CD4-positive, alpha-beta T cell treated with Interleukin-4 for 4 hours (primary cell): ENCODE measurements around the gene INPP4A.
A peak's percentile ranks its signal among the peaks of the same experiment; 100 is the strongest.

Source experiments
- DNase-seq: peaks from one replicate; pipeline ENCODE4 v3.0.0-alpha.2; 2020

The INPP4A gene

DNA sequence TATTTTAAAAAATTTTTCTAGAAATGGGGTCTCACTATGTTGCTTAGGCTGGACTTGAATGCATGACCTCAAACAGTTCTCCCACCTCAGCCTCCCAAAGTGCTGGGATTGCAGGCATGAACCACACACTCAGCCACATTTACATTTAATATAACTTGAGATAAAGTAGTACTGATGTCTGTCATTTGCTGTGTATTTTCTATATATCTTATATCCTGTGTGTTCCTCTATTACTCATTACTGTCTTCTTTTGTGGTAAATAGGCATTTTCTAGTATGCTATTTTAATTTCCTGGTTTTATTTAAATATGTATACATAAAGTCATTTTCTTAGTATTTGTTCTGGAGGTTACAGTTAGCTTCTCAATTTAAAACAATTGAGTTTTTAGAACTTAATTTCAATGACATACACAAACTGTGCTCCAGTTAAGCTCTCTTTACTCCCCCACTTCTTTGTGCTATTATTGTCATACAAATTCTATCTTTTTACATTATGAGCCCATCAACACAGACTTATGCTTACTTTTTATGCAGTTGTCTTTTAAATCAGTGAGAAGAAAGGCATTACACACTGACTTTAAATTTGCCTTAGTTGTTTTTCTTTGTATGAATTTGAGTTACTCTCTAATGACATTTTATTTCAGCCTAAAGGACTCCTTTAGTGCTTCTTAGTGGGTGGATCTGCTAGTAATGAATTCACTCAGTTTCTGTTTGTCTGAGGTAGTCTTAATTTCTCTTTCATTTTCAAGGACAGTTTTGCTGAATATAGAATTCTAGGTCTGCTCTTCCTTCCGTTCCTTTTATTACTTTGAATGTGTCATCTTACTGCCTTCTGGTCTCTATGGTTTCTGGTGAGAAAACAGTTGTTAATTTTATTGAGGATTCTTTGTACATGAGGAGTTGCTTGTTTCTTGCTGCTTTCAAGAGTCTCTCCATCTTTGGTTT lies 6.2 kb upstream of the INPP4A start:
- DNase-seq: peak; percentile 62

- no peak for DNase-seq
Measured at GRCh38 chr2:98441706-98442450, 2.8 kb upstream of the INPP4A start.

GRCh38 chr2:98442488-98442887 lies 2.2 kb upstream of the INPP4A start:
- DNase-seq: no peak

DNA sequence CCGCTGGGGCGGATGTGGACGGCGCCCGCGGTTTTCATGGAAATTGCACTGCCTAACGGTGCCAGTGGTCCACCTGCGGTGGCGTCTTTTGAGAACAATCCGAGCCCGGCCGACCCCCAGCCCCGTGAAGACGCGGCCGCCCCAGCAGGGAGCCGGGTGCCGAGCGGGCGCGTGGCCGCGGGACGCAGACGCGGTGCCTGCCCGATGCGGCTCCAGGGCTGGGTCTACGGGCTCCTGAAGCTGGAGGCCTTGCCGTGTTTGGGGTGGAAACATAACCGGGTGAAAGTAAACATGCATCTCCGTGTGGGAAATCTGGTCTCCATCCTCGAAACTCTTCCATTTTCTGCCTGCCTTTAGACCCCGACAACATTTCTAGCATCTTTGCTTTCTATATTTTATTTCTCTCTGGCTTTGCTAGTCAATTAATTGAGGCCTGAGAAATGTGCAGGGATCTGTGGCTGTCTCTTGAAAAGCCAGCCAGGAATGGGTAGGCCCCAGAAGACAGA lies 572 bp downstream of the INPP4A start:
- no peak for DNase-seq

- DNase-seq: peak; percentile 51
Measured at GRCh38 chr2:98445683-98446581, 1.3 kb downstream of the INPP4A start.

- DNase-seq: no peak
Measured at GRCh38 chr2:98446850-98447249, 2.2 kb downstream of the INPP4A start.

DNA sequence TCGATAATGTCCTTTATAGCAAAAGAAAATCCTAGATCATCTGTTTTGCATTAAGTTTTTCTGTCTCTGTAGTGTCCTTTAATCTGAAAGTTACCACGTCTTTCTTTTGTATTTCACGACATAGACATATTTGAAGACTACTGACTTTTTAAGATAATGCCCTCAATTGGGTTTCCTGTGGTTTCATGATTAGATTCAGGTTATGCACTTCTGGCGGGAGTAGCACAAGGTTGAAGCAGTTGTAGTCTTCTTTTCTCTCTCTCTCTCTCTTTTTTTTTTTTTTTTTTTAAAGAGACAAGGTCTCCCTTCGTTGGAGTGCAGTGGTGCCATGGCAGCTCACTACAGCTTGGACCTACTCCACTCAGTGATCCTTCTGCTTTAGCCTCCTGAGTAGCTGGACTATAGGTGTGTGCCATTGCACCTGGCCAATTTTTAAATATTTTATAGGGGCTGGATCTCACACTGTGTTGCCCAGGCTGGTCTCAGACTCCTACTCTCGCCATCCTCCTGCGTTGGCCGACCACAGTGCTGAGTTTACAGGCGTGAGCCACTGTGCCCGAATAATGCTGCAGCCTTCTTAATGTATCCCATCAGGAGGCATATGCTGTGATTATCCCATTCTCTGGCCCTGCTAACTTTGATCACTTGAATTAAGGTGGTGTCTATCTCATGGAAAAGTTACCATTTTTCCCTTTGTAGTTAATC lies 3.9 kb downstream of the INPP4A start:
- DNase-seq: peak; percentile 86

DNA sequence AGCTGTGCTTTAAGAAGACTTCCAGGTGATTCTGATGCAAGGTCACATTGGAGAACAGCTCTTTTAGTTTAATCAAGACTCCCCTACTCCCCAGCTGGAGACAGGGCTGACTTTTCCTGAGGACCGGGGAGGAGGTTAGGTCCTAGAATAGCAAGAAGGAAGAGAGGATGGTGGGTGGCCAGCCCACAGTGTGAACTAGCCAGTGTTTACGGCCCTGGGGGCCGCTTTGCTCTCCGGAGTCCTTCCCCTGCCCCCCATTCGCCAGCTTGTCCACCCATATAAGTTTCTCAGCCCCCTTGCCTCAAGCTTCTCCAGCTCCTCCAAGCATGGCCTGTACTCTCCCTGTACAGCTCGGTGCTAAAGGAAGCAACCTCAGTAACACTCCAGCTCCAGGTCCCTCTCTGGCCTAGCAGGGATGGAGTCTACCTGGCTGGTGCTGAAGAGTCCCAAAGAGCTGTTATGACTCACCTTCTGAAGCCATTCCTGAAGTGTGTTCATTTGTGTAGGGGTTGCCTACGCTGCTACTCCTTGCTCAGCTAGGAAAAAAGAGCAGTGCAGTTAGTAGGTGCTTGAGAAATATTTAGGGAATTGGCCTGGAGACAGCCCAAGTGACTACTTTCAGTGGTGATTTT lies 7.9 kb downstream of the INPP4A start:
- DNase-seq: no peak

DNA sequence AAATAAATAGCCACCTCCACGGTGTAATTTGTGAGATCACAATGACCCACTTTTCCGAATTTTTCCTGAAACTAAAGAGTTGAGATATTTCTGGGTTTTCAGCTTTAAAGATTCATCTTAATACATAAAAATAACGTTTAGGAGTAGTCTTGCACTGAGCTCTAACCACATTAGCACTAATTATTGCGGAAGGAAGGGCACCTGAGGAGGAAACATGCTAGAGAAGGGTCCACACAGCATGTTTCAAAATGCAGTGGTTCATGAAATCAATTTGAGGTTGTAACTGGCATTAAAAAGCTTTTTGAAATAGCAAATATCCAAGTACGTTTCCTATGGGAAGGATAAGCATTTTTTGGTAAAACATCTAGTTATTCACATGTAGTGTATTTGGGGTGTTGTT lies 8.4 kb downstream of the INPP4A start:
- no peak for DNase-seq

GRCh38 chr2:98453531-98453930 lies 8.9 kb downstream of the INPP4A start:
- DNase-seq: no peak

GRCh38 chr2:98454073-98454472 lies 9.4 kb downstream of the INPP4A start:
- DNase-seq: no peak

DNA sequence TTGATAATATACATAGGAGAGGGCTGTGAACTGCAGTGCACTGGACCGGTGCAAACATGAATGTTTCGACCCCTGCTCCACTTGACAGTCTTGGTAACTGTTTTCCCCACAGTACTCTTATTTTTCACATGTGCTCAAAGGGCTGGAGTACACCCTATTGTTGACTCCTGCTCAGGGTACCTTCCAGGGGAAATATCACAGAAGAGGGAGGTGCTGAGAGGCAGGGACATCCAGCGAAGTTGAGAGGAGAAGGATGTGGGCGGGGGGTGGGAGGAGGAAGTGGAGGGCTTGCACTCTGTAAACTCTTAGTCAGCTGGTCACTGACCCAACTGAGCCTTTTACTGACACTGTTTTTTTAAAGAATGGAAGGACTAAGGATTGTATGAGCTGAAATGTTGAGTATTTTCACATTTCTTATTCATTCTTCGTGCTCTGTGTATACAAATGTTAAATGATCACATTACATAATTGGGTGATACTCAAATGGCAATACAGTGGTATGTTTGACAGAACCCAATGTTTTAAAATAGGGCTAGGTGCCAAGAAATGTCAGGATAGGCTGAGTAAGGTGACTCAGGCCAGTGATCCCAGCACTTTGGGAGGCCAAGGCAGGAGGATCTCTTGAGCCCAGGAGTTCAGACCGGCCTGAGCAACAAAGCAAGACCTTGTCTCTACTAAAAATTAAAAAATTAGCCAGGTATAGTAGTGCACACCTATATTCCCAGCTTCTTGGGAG lies 10.0 kb downstream of the INPP4A start:
- DNase-seq: peak; percentile 44

- DNase-seq: peak; percentile 73
Measured at GRCh38 chr2:98455494-98455976, 10.9 kb downstream of the INPP4A start.

GRCh38 chr2:98457045-98457696 lies 12.5 kb downstream of the INPP4A start:
- no peak for DNase-seq

DNA sequence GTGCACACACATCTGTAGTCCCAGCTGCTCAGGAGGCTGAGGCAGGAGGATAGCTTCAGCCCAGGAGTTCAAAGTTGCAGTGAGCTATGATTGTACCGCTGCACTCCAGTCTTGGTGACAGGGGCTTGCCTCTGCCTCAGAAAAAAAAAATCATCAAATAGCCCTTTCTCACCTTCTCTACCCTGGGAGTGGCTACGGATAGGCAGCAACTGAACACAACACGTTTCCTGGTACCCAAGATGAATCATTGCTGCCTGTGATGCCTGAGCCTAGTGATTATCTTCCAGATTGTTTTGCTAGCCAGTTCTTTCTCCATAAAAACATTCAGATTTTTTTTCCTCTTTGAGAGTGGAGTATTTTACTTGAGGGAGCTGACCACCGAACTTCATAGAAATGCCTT lies 13.5 kb downstream of the INPP4A start:
- DNase-seq: peak; percentile 81

- no peak for DNase-seq
Measured at GRCh38 chr2:98458667-98459380, 14.2 kb downstream of the INPP4A start.

DNA sequence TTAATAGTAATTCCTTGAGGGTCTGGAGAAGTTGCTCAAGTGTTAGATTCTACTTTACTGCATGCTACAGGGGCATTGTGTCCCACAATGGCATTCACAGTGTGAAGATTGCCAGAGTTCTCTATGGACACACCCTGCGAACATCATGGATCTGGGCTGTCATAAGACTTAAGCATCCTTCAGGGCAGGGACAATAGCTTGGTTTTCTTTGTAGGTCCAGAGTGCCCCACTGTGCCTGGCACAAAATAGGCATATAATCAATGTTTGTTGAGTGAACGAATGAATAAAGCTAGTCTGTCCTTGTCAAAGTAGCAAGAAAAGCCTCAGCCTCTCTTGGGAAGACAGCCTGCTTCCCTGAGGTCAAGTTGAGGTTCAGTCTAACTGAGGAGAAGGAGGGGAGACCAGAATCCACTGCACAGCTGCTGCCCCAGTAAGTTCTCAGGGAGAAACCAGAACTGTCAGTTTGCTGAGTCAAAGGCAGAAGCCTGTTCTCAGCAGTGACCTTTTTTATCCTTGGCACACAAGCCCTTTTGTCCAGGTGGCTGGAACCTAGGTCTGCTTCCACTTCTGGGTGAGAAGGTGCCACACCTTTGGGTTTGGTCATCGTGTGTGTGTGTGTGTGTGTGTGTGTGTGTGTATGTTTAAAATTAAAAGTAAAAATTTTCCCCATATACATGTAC lies 15.0 kb downstream of the INPP4A start:
- DNase-seq: no peak

DNA sequence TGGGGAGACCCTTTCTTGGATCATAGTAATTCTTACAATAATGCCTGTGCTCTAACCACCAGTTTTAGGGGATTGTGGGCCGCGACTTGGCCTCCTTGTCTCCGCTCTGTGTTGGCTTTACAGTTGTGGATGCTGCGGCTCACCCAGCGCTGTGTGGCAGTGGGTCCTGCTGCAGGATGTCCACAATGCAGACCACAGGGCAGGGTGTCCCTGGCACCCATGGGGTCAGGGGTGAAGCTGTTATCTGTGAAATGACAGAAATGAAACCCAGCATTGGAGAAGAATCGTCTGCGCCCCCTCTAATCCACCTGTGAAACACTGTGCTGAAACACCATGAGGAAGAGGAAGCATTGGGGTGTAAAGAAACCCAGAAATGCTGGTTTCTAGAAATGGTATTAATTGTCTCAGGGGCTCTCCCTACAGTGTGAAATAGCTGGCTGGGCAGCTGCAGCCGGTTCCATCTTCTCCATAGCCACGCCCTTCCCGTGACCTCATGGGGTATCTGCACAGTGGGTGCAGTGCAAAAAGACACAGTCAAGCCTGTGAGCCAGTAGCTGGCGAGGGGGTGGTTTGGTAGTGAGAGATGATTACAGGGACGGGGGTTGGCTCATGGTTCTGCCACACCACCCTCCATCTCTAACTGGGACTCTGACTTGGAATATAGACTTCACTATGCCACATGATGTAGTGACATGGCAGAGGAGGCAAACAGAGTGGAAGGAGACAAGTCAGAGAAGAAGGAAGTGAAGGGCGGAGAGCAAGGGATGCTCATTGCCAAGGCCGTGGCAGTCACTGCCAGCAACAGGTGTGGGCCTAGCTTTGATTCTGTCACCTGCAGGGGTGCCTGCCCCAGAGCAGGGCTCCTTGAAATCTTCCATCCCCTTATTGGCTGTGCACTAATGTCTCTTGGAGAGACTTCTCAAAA lies 16.2 kb downstream of the INPP4A start:
- DNase-seq: peak; percentile 69
